AG09319 (cell line): ENCODE results near the gene APBB1.

ENCODE experiments used
- DNase-seq: peaks from one replicate; pipeline ENCODE4 v3.0.0-alpha.2; 2010; ENCODE audit warnings: low read depth; ENCODE audit errors: extremely low read depth
- CTCF ChIP-seq: IDR thresholded peaks from 2 replicates; pipeline ENCODE4 v1.5.1; 2011; ENCODE audit warnings: low read depth, mild to moderate bottlenecking, inconsistent platforms, low read length, moderate library complexity

The APBB1 gene

GRCh38 chr11:6437993-6438392, 19.1 kb upstream of the APBB1 start:
- no peak for TF ChIP-seq CTCF
- no peak for DNase-seq

GRCh38 chr11:6437423-6437822, 18.5 kb upstream of the APBB1 start:
- no peak for TF ChIP-seq CTCF
- no peak for DNase-seq

GRCh38 chr11:6433998-6434660, 15.2 kb upstream of the APBB1 start:
- DNase-seq, result no peak

GRCh38 chr11:6431861-6432260, 13.0 kb upstream of the APBB1 start:
- no peak for TF ChIP-seq CTCF
- peak; percentile 16 for DNase-seq

More at GRCh38 chr11:6433998-6434660, 15.2 kb upstream of the APBB1 start:
- no peak for TF ChIP-seq CTCF

- DNase-seq, result no peak
- no peak for TF ChIP-seq CTCF
Measured at GRCh38 chr11:6427516-6427915, 8.6 kb upstream of the APBB1 start.

GRCh38 chr11:6420677-6421076, 1.8 kb upstream of the APBB1 start:
- DNase-seq, result no peak
- no peak for TF ChIP-seq CTCF

- TF ChIP-seq CTCF, result no peak
- DNase-seq, result no peak
Measured at GRCh38 chr11:6418557-6419008, 311 bp downstream of the APBB1 start.
